GM10248 (cell line): ENCODE measurements around the gene TUSC7.

Experiments
- CTCF ChIA-PET: fragments of 300-600 bp; sonication (Branson Sonifier 250); formaldehyde crosslinking; extraction: SDS; loops from one replicate; lab custom pipeline; 2021; ENCODE audit warnings: antibody characterized with exemption; lab: Yijun Ruan, JAX
- POLR2A ChIA-PET: fragments of 350-650 bp; sonication (Branson Sonifier 250); formaldehyde crosslinking; extraction: SDS; loops from one replicate; lab custom pipeline; 2020; ENCODE audit warnings: antibody characterized with exemption; lab: Yijun Ruan, JAX
- DNase-seq: peaks from one replicate; pipeline ENCODE4 v3.0.0; 2012; ENCODE audit errors: extremely low spot score
- TF ChIP-seq, protein P1 (sequence below): IDR thresholded peaks from 2 replicates; pipeline ENCODE4 v1.5.1; 2012; ENCODE audit warnings: mild to moderate bottlenecking, low read depth; ENCODE audit errors: extremely low read depth, missing control alignments, control extremely low read depth

Gene TUSC7

DNA sequence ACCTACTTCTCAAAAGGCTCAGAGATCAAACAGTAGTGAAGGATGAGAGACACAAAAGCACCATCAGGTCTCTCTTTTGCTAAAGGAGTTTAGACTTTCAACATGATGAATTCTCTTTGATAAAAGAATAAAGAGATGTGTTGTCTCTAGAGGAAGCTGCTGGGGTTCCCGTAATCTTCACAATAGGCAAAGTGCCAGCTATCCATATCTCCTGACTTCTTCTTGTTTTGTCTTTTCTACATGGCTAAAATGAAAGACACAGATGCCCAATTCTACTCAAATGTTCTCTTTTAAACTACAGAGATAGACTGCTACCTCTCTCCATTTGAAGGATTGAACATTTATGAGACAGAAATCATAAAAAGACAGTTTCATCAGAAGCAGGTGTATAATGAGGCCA, 38.4 kb upstream of the TUSC7 start:
- ChIA-PET POLR2A (no interaction called here), CTCF (no interaction called here)
- no peak for DNase-seq
- TF ChIP-seq, protein P1, sequence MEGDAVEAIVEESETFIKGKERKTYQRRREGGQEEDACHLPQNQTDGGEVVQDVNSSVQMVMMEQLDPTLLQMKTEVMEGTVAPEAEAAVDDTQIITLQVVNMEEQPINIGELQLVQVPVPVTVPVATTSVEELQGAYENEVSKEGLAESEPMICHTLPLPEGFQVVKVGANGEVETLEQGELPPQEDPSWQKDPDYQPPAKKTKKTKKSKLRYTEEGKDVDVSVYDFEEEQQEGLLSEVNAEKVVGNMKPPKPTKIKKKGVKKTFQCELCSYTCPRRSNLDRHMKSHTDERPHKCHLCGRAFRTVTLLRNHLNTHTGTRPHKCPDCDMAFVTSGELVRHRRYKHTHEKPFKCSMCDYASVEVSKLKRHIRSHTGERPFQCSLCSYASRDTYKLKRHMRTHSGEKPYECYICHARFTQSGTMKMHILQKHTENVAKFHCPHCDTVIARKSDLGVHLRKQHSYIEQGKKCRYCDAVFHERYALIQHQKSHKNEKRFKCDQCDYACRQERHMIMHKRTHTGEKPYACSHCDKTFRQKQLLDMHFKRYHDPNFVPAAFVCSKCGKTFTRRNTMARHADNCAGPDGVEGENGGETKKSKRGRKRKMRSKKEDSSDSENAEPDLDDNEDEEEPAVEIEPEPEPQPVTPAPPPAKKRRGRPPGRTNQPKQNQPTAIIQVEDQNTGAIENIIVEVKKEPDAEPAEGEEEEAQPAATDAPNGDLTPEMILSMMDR = no peak

DNA sequence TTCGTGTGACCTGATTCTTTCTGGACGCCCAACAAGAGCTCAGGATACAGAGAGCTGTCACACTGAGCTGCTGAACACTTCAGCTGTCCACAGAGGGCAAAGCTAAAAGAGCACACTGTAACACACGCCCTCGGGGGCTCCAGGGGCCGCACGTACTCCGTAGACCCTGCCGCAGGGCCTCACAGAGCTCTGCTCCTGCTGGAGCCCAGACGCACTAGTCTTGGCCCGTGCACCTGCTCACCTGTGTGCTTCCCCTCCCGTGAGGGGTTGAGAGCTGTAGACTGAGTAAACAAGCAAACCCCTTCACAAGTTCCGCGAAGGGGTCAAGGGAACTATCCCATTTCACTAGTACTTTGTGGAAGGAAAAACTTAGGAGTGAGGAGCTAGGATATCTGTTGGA, 30.7 kb upstream of the TUSC7 start:
- POLR2A ChIA-PET = no interaction called here
- DNase-seq = no peak
- CTCF ChIA-PET = interaction anchor here (1.0 kb wide), 1 partner anchor 9 kb away, joined by 3 read pairs; no protein-coding TSS in a partner anchor
- TF ChIP-seq, protein P1 = no peak

DNA sequence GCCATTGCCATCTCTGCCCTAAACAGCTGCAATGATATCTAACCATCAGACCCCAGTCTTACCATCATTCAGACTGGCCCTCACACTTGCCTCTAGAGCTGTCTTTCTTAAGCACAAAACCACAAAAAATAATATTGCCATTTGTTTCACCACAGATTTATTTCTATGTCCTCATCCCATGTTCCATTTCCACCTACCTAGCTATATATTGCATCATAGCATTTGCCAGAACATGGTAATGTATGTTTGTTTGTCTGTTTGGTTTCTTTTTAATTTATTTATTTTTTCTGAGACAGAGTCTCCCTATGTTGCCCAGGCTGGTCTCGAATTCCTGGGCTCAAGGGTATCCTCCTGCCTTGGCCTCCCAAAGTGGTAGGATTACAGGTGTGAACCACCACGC, 18.5 kb upstream of the TUSC7 start:
- TF ChIP-seq, protein P1 = no peak
- ChIA-PET CTCF (interaction anchor here (1.1 to 1.2 kb wide), 2 partner anchors 28 to 267 kb away, joined by 3 read pairs; no protein-coding TSS in a partner anchor), POLR2A (no interaction called here)
- no peak for DNase-seq

DNA sequence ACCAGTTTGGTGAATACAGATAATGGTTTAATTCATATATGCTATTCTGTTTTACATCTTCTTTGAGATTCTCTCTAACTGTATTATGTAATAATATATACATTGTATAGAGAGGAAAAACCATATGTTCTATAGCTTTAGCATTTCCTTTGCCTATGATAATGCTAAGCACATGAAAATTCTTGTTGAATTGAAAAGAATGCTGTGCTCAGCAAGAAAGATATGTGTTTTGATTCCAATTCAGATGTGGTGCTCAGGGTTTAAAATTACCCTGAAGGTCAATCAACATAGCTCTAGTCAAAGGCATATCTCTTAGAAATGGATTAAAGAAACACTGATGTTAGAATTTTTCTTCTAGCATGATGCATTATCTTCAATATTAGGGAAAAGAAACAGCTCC, 8.5 kb upstream of the TUSC7 start:
- ChIA-PET CTCF (no interaction called here), POLR2A (no interaction called here)
- no peak for DNase-seq
- TF ChIP-seq, protein P1 = no peak

DNA sequence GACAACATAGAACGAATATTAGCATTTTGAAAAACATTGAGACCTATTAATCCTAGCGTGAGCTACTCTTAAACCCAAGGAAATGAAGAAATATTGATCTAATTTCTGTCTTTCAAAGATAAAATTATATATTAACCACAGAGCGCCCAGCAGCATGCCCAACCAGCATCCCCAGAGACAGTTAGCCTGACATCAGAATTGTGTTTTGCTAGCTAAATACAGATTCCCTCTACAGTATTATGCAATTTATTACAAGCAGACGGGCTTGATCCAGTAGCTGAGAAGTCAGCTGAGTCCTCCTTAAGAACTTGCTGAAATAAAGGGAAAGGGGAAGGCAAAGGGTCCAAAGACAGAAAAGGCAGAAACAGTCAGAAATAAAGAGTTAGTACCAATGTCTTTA, 7.2 kb upstream of the TUSC7 start:
- TF ChIP-seq, protein P1 = no peak
- no peak for DNase-seq
- POLR2A ChIA-PET = no interaction called here
- CTCF ChIA-PET = no interaction called here

DNA sequence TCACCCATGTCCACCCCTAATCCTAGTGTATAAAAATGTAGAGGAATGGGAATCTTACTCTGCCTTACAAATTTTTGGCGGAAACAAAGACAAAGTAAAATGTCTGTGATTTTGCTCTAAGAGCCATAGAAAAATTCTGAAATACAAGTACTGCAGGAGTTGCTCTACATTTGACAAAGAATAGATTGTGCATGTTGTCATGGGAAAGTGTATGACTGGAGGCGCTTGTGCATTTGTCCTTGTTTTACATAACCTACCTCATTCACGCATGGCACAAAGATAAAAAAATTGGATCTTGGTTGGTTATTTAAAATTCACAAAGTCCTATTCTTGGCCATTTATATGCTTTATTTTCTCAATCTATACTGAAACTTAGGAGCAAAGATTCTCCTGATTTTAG, 2.0 kb upstream of the TUSC7 start:
- TF ChIP-seq, protein P1 = no peak
- ChIA-PET CTCF (interaction anchor here (1.4 kb wide), 1 partner anchor 10 kb away, joined by 5 read pairs; no protein-coding TSS in a partner anchor), POLR2A (no interaction called here)
- no peak for DNase-seq
